ENCODE results near the gene FAM234A.
"Not testable (repeated sequence)": the region's sequence is repeated elsewhere in the genome, so short reads cannot be mapped to it uniquely, and the experiment has no call there.

The FAM234A gene

DNA sequence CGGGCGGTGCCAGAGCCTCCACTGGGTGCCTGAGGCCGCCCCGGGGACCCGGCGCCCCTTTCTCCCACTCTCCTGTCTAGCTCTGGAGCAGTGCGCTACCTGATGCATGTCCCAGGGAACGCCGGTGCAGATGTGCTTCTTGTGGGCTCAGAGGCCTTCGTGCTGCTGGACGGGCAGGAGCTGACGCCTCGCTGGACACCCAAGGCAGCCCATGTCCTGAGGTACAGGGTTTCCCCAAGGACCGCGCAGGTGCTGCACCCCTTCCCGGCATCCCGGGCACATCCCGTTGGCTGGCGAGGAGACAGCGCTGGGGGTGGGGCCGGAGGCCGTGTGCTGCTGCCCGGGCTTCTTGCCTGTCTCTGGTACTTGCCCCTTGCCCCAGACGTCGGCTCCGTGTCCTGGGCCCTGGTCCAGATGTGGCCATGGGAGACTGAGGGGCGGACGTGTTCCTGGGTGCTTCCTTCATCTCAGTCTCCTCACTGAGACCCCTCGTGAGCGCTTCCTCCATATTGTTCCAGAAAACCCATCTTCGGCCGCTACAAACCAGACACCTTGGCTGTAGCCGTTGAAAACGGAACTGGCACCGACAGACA lies 28.7 kb downstream of the FAM234A start:
- DNase-seq (ENCODE audit: low read depth): no peak

DNA sequence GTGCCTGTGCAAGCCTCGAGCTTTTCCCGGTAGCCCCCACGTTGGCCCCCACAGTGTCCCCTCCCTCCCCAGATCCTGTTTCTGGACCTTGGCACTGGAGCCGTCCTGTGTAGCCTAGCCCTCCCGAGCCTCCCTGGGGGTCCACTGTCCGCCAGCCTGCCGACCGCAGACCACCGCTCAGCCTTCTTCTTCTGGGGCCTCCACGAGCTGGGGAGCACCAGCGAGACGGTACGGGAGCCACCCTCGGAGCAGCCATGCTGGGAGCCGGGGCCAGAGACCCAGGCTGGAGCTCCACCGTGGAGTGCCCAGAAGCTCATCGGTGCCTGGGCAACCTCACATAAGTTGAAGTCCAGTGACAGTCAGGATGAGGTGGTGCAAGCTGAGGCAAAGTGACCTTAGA lies 29.3 kb downstream of the FAM234A start:
- no peak overlapping the region for H3K4me3 ChIP-seq (ENCODE audit: low read depth, low read length)
- no peak for DNase-seq (ENCODE audit: low read depth)

More for the DNA sequence above, 28.7 kb downstream of the FAM234A start:
- H3K4me3 ChIP-seq (ENCODE audit: low read depth, low read length): no peak overlapping the region

DNA sequence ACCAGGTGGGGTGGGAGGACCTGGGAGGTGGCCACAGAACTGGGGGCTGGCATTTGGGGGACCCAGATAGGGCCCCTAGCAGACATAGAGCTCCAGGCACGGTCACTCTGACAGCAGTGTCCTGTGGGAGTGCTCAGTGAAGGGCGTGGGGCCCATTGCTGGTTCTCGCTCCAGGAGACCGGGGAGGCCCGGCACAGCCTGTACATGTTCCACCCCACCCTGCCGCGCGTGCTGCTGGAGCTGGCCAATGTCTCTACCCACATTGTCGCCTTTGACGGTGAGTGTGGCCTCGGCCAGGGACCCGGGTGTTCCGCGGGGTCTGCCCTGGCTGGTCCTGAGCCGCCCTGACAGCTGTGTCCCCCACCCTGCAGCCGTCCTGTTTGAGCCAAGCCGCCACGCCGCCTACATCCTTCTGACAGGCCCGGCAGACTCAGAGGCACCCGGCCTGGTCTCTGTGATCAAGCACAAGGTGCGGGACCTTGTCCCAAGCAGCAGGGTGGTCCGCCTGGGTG lies 29.9 kb downstream of the FAM234A start:
- DNase-seq (ENCODE audit: low read depth): no peak
- no peak overlapping the region for H3K4me3 ChIP-seq (ENCODE audit: low read depth, low read length)

DNA sequence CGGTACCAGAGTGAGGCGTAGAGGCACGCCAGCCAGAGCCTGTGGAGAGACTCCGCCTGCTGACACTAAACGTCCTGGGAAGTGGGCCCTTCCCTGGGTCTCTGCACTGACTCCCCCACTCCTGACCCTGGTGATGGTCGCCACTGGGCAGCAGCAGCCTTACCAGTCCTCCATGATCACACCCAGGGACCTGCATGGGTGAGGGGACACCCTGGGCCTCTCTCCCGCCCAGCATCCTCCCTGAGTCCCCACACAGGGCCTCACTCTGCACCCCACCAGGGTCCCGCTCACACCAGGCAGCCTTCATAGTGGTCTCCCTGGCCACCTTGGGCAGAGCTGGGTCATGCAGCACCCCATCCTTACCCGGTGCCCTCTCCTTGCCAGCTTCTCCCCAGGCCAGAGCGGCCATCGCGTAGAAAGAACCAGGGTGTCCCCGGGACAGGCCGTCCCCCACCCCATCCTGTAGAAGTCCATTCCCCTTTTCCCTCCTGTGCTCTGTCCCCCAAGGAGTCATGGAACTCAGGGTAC lies 30.4 kb downstream of the FAM234A start:
- no peak for DNase-seq (ENCODE audit: low read depth)
- no peak overlapping the region for H3K4me3 ChIP-seq (ENCODE audit: low read depth, low read length)

DNA sequence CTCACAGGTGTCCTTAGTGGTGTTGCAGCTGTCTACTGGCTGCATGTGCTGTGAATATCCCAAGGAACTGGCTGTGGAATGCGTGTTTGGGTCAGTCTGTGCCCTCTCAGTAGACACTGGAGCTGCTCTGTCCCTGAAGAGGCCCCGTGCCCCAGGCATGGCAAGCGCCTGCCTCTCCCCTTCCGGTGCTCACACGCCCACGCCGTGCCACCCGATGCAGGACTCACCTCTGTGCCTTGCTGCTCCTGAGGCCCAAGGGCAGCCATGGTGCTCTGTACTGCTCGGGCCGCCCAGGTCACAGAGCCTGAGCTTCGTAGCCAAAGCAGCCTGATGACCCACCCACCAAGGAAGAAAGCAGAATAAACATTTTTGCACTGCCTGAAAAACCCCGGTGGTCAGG lies 31.1 kb downstream of the FAM234A start:
- DNase-seq (ENCODE audit: low read depth): no peak
- no peak overlapping the region for H3K4me3 ChIP-seq (ENCODE audit: low read depth, low read length)

DNA sequence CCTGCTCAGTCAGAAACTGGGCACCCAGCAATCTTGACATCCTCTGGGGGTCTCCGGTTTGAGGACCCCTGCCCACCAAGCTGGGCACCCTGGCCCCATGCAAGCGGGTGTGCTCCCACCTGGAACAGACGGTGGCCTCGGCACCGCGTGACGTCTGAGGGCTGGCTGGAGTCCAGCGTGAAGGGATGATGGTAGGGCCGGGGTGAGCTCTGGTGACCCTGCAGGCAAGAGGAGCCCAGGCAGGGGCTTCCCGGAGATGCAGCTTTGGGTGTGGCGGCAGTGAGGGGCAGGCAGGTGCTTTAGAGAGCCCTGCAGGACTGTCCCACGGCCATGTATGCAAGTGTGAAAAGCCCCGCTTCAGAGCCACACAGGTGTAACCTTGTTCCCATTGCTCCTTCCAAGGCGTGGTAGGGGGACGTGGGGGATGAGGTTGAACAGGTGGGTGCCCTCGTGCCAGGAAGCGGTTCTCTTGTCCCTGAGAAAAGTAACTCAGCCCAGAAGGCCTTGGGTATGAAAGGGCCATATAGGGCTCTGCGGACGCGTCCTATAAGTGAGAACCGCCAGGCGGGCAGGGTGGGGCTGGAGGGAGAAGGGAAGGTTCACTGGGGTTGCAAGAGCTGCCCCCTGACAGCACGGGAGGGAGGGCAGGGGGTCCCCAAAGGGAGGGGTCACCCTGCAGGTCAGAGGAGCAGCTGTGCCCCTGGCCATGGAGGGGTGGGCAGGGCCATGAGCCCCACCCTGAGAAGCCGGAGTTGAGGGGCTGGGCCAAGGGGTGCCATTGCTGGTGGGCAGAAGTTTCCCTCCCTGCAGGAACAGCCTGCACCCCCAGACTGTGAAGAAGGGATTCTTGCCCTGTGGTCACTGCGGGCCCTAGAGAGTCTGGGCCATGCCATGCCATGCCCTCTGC lies 31.9 kb downstream of the FAM234A start:
- DNase-seq (ENCODE audit: low read depth): no peak
- no peak overlapping the region for H3K4me3 ChIP-seq (ENCODE audit: low read depth, low read length)

DNA sequence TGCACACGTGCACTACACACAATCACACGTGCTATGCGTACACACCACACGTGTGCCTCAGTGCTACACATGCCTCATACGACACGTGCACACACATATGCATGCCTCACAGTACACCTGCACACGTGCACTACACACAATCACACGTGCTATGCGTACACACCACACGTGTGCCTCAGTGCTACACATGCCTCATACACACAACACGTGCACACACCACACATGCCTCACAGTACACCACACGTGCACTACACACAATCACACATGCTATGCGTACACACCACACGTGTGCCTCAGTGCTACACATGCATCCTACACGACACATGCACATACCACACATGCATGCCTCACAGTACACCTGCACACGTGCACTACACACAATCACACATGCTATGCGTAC lies 32.9 kb downstream of the FAM234A start:
- not testable (repeated sequence) for DNase-seq (ENCODE audit: low read depth); H3K4me3 ChIP-seq (ENCODE audit: low read depth, low read length)

DNA sequence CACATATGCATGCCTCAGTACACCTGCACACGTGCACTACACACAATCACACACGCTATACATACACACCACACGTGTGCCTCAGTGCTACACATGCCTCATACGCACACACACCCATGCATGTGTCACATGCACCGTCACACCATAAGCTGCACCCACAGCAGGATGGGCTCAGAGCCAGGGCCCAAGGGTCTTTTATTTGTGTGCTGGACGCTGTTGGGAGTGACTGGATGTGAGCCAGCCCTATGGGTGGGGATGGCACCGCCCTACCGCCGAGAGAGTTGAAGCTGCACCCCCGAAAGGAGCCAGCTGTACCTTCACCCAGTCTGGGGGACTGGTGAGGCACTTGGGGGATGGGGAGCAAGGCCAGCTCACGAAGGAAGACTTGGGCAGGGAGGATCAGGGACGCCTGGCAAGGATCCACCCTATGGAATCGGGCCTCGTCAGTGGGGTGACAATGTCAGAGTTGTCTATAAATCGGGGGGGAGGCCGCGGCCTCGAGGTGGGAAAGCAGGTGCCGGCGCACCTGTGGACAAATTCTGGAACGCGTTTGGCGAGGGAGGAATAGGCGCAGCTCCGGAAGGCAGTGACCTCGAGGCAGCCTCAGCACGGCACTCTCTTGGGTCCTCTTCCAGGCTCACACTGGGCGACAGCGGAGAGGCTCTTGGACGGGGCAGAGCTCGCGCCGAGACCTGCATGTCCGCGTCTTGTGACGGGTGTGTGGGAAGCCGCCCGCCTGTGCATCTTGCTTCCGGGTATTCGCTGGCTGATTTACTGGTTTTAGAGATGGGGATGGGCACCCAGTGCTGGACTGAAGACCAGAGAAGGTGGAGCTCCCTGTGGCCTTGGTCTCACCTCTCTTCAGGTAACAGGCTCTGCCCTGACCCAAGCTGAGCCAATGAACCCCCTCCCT lies 33.8 kb downstream of the FAM234A start:
- no peak overlapping the region for H3K4me3 ChIP-seq (ENCODE audit: low read depth, low read length)

DNA sequence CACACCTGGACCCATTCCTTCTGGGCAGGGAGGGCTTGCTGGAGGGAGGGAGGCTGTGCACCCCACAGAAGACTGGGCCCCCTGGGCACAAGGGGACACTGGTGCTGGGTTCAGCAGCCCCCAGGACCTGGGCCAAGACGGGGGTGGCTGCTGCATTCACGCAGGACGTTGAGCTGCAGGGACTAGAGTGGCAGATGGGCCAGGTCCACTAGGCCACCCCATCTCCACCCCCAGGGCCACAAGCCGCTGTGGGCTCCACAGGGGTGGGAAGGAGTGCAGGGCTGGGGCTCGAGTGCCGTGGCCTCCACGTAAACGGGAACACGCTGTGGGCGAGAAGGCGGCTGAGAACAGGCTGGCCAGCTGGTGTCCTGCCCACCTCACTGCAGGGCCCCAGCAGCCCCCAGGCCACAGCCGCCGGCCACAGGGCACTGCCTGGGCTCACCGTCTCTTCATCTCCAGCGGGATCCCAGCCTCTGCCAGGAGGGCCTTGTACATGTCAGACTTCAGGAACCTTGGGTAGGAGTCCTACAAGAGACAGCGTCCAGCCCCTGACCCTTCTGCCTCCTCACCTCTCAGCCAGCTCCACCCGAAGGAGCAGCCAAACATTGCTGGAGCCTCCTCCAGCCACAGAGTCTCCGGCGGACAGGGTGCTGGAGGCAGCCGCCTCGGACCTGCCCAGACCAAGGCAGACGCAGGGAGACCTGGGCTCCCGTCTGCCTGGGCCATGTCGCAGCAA lies 34.6 kb downstream of the FAM234A start:
- no peak overlapping the region for H3K4me3 ChIP-seq (ENCODE audit: low read depth, low read length)
- DNase-seq (ENCODE audit: low read depth): no peak

More for the DNA sequence above, 33.8 kb downstream of the FAM234A start:
- DNase-seq (ENCODE audit: low read depth): no peak

DNA sequence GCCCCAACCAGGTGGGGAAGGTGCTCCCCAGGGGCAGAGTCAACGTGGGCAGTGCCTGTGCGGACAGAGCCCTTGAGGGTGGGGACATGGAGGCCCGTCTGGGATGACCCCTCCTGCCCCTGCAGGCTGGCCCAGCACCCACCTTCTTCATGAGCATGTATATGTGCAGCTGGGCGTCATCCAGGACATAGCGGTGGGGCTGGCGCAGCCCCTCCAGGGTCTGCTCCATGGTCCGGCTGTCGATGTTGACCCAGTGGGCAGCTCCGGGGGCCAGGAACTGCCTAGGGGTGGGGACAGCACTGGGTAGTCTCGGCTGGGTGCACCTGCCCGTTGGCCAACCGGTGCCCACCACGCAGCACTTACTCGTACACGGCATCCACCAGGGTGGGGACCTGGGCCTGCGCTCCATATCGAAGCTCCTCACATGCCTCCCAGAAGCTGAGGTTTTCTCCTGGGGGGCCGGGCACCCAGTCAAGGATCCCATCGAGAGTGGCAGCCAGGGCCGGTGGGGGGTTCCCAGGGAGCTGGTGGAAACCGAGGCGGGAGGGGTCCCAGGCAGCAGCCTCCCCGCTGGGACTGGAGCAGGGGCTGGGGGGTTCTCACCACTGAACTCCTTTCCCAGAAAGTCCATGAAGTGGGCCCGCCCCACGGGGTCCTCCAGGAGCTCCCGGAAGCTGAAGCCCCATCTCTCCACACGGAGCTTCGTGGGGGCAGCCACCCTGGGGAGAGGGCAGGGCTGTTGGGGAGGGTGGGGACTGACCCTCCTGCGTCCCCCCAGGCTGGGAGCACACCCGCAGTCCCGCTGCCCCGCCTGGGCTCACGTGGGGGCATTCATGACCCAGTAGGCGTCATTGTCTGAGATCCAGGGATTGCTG lies 36.0 kb downstream of the FAM234A start:
- no peak overlapping the region for H3K4me3 ChIP-seq (ENCODE audit: low read depth, low read length)
- DNase-seq (ENCODE audit: low read depth): no peak

DNA sequence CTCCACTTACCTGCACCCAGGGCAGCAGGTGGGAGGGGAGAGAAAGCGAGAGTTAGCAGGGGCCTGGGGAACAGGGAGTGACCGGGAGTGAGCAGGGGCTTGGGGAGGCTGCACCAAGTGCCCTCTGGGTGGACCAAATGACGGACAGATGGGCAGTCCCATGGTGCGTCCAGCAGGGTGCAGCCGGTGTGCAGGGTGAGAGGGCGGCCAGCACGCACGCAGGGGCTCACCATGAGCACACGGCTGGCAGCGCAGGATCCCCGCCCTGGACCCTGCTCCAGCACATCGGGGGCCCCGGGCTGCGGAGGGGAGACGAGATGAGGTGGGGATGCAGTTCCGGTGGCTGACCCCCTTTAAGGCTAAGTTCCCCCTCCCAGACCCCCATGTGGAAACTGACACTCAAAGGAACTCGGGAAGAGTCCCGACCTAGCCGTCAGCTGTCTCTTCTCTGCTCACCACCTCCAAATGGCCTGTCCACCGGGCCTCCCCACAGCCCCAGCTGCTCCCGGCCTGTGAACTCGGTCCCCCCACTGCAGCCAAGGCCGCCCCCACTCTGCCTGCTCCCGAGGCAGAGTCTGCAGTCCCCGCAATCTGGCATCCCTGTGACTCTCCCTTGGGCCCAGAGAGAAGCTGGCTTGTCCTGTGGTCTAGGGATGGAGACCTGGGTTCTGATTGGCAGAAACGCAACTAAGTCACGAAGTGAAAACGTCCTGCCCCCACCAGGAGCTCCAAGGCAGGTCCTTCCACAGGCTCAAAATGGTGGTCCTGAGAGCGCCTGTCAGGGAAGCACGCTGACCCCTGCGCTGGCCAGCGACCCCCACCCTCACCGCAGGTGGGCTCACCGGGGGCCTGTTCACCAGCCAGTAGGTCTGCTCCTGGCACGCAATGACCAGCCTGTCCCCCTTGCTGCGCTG lies 38.3 kb downstream of the FAM234A start:
- H3K4me3 ChIP-seq (ENCODE audit: low read depth, low read length): no peak overlapping the region
- no peak for DNase-seq (ENCODE audit: low read depth)

DNA sequence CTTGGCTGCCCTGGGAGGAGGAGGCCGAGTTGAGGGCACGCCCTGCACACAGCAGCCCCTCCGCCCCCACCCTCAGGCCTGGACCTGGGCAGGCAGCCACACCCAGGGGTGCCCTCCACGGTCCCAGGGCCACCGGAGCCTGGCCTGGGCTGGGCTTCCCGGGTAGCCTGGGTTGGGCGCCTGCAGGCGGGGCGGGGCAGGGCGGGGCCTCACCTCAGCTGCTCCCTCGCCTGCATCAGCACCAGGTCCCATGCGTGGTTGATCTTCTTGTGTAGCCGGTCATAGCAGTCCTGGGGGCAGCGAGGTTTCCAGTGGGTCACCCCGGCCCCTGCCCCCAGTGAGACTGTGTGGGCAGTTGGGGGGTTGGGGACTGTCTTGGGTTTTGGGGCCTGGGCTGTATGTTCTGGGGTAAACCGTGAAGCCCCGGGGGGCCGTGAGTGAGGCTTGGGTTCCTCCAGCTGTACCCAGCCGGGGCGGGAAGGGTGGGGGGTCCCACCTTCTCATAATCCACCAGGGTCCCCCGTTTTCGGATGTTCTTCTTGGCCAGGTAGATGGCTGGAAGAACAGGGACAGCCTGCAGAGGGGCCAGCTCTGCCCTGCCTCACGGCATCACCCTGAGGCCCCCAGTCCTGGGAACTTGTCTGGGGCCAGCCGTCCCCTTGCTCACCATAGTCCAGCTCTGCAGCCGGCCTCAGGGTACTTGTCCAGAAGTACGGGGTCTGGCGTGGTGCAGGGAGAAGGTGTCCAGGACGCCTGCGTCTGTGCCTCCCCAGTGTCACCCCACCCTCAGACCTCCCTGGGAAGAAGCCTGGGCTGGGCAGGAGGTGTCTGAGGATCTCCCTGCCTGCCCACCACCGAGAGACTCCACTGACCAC lies 39.2 kb downstream of the FAM234A start:
- H3K4me3 ChIP-seq (ENCODE audit: low read depth, low read length): no peak overlapping the region
- no peak for DNase-seq (ENCODE audit: low read depth)

DNA sequence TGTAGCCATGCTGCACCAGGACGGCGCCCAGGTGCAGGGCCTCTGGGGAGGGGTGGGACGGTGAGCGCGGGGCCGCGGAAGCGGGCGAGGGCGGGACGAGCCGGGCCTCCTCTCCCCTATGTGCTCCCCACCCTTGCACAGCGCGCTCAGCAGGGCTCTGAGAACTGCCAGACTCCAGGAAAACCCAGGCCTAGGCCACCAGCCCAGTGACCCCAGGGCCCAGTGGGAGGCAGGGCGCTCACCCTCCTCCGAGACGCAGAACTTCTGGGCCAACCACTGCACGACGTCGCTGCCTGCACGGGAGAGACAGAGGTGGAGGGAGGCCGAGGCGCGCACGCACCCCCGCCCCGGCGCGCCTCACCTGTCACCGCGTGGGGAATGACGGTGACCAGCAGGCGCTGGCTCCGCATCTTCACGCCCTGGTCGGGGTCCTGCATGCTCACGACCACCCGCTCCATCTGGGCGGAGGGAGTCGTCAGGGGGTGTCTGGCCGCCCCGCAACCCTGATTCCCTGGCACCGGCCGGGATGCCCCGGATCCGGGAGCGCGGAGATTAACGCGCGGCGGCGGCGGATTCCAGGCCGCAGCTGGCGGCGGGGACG lies 40.5 kb downstream of the FAM234A start:
- H3K4me3 ChIP-seq (ENCODE audit: low read depth, low read length): peak overlapping the region; percentile 42
- DNase-seq (ENCODE audit: low read depth): no peak

DNA sequence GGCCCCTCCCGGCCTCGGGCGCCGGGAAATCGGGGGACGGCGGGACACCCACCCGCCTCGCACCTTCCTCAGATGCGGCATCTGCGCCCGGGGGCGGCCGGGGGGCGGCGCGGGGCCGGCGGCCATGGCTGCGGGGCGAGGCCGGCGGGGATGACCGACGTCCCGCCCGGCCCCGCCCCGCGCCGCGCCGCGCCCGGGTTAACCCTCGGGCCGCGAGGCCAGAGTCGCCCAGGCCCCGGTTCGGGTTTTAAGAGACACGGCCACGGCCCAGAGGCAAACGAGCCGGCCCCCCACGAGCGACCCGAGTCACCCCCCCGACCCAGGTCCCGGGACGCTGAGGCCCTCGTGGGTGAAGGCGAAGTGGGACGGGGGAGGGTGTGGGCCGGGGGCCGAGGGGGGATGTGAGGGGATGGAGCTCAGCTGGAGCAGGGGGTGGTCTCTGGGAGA lies 41.2 kb downstream of the FAM234A start, which contains the start of gene RGS11:
Gene RGS11, minus strand, starts transcription at position 159 of the 447 bp plus-strand sequence. Its CDS starts 33 bp downstream, at position 126.
- H3K4me3 ChIP-seq (ENCODE audit: low read depth, low read length): peak within 1 kb of the TSS; percentile 42

DNA sequence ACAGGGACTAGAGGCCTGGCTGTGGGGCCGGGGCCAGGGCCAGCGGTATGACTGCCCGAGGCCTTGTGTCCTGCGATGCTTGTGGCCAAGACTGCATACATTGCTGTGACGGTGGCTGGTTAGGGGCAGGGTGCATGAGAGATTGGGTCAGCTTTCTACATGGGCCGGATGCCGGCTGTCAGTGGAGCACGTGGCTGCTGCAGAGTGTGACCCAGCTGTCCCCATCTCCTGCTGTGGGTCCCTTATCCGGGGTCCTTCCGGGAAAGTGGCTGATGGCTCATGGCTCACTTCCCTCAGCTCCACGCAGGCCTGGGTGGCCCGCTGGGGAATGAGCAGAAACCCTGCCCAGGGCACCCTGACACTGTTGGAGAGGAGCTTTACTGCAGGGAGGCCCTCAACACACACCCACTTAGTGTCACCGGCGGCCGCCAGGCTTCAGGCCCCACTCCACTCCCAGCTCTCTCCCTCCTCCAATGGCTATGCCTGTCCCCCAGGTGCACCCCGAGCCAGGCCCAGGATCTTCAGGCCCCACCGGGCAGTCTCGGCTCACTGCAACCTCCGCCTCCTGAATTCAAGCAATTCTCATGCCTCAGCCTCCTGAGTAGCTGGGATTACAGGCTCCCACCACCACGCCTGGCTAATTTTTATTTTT lies 41.9 kb downstream of the FAM234A start:
- no peak overlapping the region for H3K4me3 ChIP-seq (ENCODE audit: low read depth, low read length)
- DNase-seq (ENCODE audit: low read depth): no peak

More for the DNA sequence above, 41.2 kb downstream of the FAM234A start, which contains the start of gene RGS11:
- DNase-seq (ENCODE audit: low read depth): no peak

Data from skeletal muscle cell (primary cell).